HG03378 (cell line): ENCODE measurements around the gene ALAS1.

Experiments used
- ATAC-seq: cut with Tn5 transposase; IDR thresholded peaks from one replicate; pipeline ENCODE4 v1.9.1; 2021; ENCODE audit warnings: mild to moderate bottlenecking, moderate library complexity; ENCODE audit not compliant: unreplicated experiment

Gene ALAS1

GRCh38 chr3:52233968-52234367, 36.0 kb downstream of the ALAS1 start:
- no peak for ATAC-seq

DNA sequence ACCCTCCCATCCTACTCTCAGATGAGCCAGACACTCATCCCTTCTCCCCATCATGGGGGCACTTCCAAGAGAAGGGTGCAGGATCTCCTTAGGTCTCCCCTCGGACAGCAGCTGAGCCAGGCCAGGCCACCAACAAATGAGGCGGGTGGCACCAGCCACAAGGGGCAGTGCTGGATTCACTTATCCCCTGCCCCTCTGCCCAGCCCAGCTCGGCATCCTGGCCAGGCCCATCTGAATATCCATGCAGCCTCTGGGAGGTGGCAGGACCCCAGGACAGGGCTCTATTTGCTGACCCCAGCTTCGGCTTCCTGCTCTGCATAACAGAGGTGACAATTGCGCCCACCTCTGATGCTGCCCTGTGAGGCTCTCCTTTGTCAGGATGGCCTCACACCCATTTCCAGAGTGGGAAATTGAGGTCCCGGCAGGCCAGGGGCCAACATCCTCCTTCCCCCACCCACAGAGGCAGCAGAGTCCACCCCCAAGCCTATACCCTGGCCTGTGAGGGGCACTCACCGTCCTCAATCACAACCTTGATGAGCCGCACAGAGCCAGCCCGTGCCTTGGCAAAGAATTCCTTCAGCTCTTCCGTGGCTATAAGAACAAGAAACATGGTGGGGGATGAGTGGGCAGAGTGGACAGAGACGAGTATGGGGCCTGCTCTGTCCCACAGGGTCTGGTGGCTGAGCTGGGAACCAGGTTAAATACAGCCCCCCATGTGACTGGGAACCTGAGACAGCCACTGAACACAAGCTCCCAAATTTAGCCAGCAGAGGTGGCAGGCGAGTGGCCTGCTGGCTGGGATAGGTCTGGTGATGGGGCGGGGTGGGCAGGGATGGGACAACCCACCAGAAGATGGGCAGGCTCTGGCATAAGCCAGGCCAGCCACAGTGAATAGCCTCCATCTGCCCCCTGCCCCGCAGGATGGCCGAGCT, 36.8 kb downstream of the ALAS1 start:
- ATAC-seq: no peak

- ATAC-seq: no peak
Measured at GRCh38 chr3:52236424-52236886, 38.5 kb downstream of the ALAS1 start.

- no peak for ATAC-seq
Measured at GRCh38 chr3:52237006-52237656, 39.2 kb downstream of the ALAS1 start.

GRCh38 chr3:52237657-52238172, 39.8 kb downstream of the ALAS1 start:
- ATAC-seq: no peak

DNA sequence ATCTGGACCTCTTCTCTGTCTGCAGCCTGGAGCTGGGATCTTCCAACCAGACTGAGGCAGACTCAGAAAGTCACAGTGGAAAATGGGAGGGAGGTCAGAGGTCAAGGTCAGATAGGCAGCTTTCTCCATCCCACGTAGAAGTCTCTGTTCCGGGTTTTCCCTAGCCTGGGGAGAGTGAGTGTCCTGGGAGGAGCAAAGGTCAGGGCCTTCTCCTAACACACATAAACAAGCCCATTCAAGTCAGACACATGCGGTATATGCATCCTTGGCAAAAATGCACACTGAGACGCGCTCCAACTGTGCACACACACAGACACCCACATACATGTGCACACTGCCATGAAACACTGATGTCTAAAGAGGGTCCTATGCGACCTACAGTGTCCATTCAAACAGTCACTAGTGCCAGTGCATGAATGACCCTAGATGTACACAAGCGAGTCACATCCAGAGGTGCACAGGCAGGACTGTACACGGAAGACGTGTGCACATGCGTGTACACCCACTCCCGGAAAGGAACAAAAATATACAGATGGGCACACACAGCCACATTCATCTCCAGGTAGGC, 40.3 kb downstream of the ALAS1 start:
- peak; percentile 4 for ATAC-seq

- peak; percentile 43 for ATAC-seq
Measured at GRCh38 chr3:52238761-52239701, 41.1 kb downstream of the ALAS1 start, which contains the start of gene TWF2. TSS of gene TWF2 (minus strand) at chr3:52239158. CDS start at chr3:52239016, 142 bp downstream.

DNA sequence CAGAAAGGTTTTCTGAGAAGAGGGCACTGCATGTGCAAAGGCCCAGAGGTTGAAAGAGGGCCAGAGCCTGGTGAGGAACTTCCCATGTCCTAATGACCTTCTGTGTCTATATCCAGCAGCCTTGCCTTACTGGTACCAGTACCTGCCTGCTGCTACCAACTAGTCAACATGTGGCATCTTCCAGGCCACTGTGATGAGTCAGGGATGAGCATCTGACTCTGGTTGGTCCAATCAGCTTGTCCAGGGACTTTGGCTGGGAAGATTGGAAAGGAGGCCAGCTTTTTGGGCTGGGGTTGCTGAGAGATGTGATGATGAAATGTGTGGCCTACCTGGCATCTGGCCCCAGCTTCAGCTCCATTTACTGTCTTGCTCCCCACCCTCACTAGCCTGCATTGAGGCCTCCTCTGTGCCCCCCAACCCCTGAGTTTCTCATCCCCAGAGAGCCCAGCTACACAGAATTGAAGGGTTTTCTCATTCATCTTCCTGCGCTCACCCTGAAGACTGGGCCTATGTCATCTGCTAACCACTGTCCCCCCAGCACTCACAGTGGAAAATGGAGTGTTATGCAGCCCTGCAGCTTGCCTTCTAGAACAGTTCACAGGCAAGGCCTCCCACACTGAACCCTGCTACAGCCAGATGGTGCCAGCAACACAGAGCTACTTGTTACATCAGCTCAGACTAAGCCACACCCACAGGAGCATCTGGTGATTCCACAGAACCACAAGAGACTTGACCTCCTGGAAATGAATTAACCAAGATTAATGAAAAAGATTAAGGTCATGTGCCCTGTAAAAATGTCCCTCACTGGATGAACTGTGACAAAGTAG, 42.3 kb downstream of the ALAS1 start:
- ATAC-seq: no peak

GRCh38 chr3:52240886-52241370, 43.0 kb downstream of the ALAS1 start:
- ATAC-seq: no peak

GRCh38 chr3:52242039-52242438, 44.1 kb downstream of the ALAS1 start:
- no peak for ATAC-seq

DNA sequence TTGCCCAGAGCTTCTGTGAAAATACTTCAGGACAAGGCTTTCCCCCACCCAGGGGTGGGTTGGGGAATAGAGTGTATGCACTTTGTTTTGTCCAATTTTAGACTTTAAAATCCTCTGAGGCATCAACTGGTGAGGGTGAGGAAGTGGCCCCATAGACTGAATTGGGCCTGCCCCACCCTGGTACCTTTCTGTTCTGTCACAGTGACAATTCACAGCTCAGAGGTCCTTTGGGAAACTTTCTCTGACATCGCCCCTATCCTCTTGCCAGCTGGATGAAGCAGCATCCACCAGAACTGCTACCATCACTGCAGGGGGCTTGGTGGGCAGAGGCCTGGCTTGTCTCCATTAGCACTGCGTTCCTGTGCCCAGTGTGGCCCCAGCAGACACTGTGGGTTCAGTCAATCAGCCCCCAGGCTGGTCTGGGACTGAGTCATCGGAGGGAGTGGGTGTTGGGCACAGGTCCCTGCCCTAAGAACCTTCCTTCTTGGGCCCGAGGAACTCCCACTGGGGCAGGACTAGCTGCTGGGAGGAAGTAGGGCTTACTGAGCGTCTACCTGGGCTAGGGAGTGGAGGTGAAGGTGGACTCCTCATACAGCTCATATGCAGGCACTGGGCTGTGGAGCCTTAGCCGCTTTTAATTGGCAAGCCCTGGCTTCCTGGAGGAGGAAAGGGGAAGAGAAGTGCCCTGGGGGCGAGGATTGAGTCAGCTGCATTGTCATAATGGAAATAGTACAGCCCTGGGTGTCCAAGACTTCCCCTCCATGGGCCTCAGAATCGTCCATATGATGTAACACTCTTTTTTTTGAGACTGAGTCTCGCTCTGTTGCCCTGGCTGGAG, 46.0 kb downstream of the ALAS1 start:
- ATAC-seq: peak; percentile 48

GRCh38 chr3:52245322-52246263, 47.6 kb downstream of the ALAS1 start, which contains the start of gene PPM1M:
TSS of gene PPM1M (plus strand) at chr3:52245759. CDS start at chr3:52245825, 66 bp downstream.
- ATAC-seq: no peak

GRCh38 chr3:52246264-52246620, 48.3 kb downstream of the ALAS1 start:
- no peak for ATAC-seq

GRCh38 chr3:52246728-52247408, 48.9 kb downstream of the ALAS1 start:
- no peak for ATAC-seq

DNA sequence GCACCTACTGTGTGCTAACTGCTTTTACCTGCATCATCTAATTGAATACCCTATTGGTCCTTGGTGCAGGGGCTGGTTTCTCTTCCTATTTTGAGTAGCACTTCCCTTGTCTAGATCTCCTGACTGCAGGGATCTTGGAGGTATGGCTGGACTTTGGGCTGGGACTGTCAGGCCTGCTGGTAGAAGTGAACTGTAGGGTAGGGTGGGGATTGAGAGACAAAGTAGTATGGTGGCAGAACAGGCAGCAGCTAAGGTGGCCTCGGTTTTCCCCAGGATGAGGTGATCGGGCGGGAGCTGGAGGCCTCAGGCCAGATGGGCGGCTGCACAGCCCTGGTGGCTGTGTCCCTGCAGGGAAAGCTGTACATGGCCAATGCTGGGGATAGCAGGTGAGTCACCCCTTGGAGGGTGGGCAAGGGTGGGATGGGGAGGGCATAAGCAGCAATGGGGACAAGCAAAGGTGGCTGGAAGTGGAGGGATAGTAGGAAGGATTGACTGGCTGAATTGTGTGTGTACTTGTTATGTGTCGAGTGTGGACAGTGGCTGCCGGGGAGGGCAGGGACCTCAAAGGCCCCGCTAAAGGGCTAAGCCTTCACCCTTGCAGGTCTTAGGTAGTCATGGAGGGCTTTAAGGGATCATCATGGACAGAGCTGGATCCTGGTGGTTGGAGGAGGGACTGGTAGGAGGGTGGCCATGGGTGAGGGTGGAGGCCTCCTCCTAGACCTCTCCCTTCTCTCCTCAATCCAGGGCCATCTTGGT, 49.6 kb downstream of the ALAS1 start:
- ATAC-seq: no peak

- no peak for ATAC-seq
Measured at GRCh38 chr3:52248165-52248541, 50.2 kb downstream of the ALAS1 start.
